ENCODE data around the gene SH3BGRL2. TPM values are rescaled to one million over a fixed set of nuclear protein-coding genes. Genes with fewer than 3 reads are reported as not detected.

SH3BGRL2 gene
- total and polyA plus RNA-seq, 2 experiments from 2014 or later, result 8.4 to 24.5 TPM

- H3K79me2 ChIP-seq (replicated peaks; ENCODE audit: insufficient read depth), result no peaks in the 10 kb centered on the region
- no peaks in the 10 kb centered on the region for H4K20me1 ChIP-seq (replicated peaks; ENCODE audit: insufficient read depth)
- H3K4me1 Mint-ChIP-seq, result peaks cover 3% of the 10 kb centered on the region; the same call in 1 of the 3 replicates
- H3K36me3 Mint-ChIP-seq (ENCODE audit: low read depth), result no peaks in the 10 kb centered on the region
- H3K27me3 Mint-ChIP-seq (ENCODE audit: insufficient read depth, low read depth, poor library complexity), result no peaks in the 10 kb centered on the region
- H2AFZ ChIP-seq, result no peak overlapping the region
- H3K27ac ChIP-seq (ENCODE audit: low read depth), result no peak overlapping the region
- no peaks in the 10 kb centered on the region for H3K36me3 ChIP-seq (ENCODE audit: insufficient read depth)
- H3K4me3 ChIP-seq, result no peak overlapping the region
- H3F3A ChIP-seq (replicated peaks; ENCODE audit: low read depth), result no peaks in the 10 kb centered on the region
- H3K27me3 ChIP-seq (ENCODE audit: insufficient read depth), result no peaks in the 10 kb centered on the region
- TF ChIP-seq EZH2phosphoT487 (IDR thresholded peaks at IDR 0.05; ENCODE audit: unreplicated experiment) (no peak), STAT1 (IDR thresholded peaks at IDR 0.05; ENCODE audit: unreplicated experiment) (no peak), CREB1 (CRISPR knock-in tag; IDR thresholded peaks at IDR 0.05; ENCODE audit: low read depth) (no peak), POLR2AphosphoS5 (IDR thresholded peaks at IDR 0.05; ENCODE audit: low read depth) (no peak), ZNF331 (CRISPR knock-in tag; IDR thresholded peaks at IDR 0.05; ENCODE audit: low read depth) (no peak), NANOG (IDR thresholded peaks at IDR 0.05; ENCODE audit: borderline replicate concordance) (no peak), EZH2 (IDR thresholded peaks at IDR 0.05; ENCODE audit: low read depth, unreplicated experiment) (no peak), ZNF462 (CRISPR knock-in tag; IDR thresholded peaks at IDR 0.05) (no peak), ETS1 (IDR thresholded peaks at IDR 0.05) (no peak), ZNF114 (CRISPR knock-in tag; IDR thresholded peaks at IDR 0.05) (no peak), REST (IDR thresholded peaks at IDR 0.05; ENCODE audit: unreplicated experiment) (no peak), CTCF (conservative IDR thresholded peaks at IDR 0.05; ENCODE audit: low read depth in 2 of 2) (no peak), JUNB (IDR thresholded peaks at IDR 0.05; ENCODE audit: unreplicated experiment) (no peak)
- no peak overlapping the region for H3K27ac Mint-ChIP-seq
- no peaks in the 10 kb centered on the region for H3K9me3 Mint-ChIP-seq
- ATAC-seq, result no peak
- H3K9me2 ChIP-seq (ENCODE audit: insufficient read depth), result no peaks in the 10 kb centered on the region
- no peaks in the 10 kb centered on the region for H3K4me1 ChIP-seq (ENCODE audit: insufficient read depth)
- no peak overlapping the region for H3K4me2 ChIP-seq
- H3K4me3 Mint-ChIP-seq, result no peak overlapping the region
- no peak for DNase-seq (ENCODE audit: low spot score)
These were observed 20.7 kb upstream of the SH3BGRL2 start for GRCh38 chr6:79610306-79611009.
